Stomach (tissue), 9 donors: ENCODE results near the gene PPAN. TPM values are rescaled to one million over a fixed set of nuclear protein-coding genes. Genes with fewer than 3 reads are reported as not detected.

Experiments
- DNase-seq, 2 donors: peaks; one replicate each; pipeline versions ENCODE4 v3.0.0 to v3.0.0-alpha.2; 2013 to 2019
- H3K27ac ChIP-seq, 5 donors: fragments of 200-600 bp in 4 of 5; sonication (generic) in 4 of 5; one replicate each; pipeline ENCODE4 v1.5.1; 2013 to 2019; ENCODE audit warnings: mild to moderate bottlenecking in 1 of 5, moderate library complexity in 1 of 5
- H3K27me3 ChIP-seq, 3 donors: fragments of 200-600 bp; sonication (generic); one replicate each; pipeline ENCODE4 v1.5.1; 2017 to 2019; ENCODE audit warnings: mixed run types in 1 of 3
- H3K36me3 ChIP-seq, 4 donors: fragments of 200-600 bp; sonication (generic); 1 replicate in 3 of 4; 2 replicates in 1 of 4; pipeline ENCODE4 v1.5.1; 2016 to 2019
- H3K4me1 ChIP-seq, 4 donors: fragments of 200-600 bp; sonication (generic); one replicate each; pipeline ENCODE4 v1.5.1; 2016 to 2019
- H3K4me3 ChIP-seq, 4 donors: fragments of 200-600 bp; sonication (generic) in 3 of 4; one replicate each; pipeline ENCODE4 v1.5.1; 2016 to 2019; ENCODE audit warnings: mild to moderate bottlenecking in 1 of 4
- H3K9me3 ChIP-seq, 4 donors: fragments of 200-600 bp; sonication (generic); one replicate each; pipeline ENCODE4 v1.5.1; 2016 to 2019
- CTCF ChIP-seq, 7 experiments: fragments of 450-650 bp in 4 of 7; fragments of 200-600 bp in 3 of 7; sonication (generic) in 3 of 7; IDR thresholded peaks; one replicate each; pipeline ENCODE4 v1.5.1; 2016 to 2019; ENCODE audit warnings: antibody characterized with exemption in 7 of 7, control low read depth in 2 of 7, mild to moderate bottlenecking in 1 of 7
- EP300 ChIP-seq: sonication (generic); formaldehyde crosslinking; IDR thresholded peaks from one replicate; pipeline ENCODE4 v1.6.1; 2017; ENCODE audit warnings: antibody characterized with exemption
- POLR2A ChIP-seq, 4 donors: fragments of 450-650 bp; IDR thresholded peaks; one replicate each; pipeline ENCODE4 v1.6.1; 2016; ENCODE audit warnings: antibody characterized with exemption in 4 of 4, control low read depth in 2 of 4, mild to moderate bottlenecking in 1 of 4, moderate library complexity in 1 of 4
- POLR2AphosphoS5 ChIP-seq, 3 donors: sonication (generic); formaldehyde crosslinking; IDR thresholded peaks; one replicate each; pipeline ENCODE4 v1.6.1; 2016; ENCODE audit warnings: antibody characterized with exemption in 3 of 3
- WGBS, 5 donors: extraction: QIAGEN DNeasy Blood & Tissue Kit in 3 of 5; methylation state at CpG; one replicate each; pipeline versions ENCODE4 v1.1.5 to v1.1.7; 2013 to 2018; 5-methylcytosine and 5-hydroxymethylcytosine counted together
- intact Hi-C: fragments of 100-400 bp; cut with DNase I; formaldehyde crosslinking; loops from one replicate; pipeline ENCODE4 v1.15.1; 2023; ENCODE audit warnings: low total_unique reads
- polyA plus RNA-seq, 3 donors: library from polyadenylated mRNA; stranded (reverse); fragments of 200-250 nt; gene quantifications; one replicate each; pipeline ENCODE4 v1.2.3, GENCODE V29; 2013
- total RNA-seq, 5 donors: library from RNA; depleted of rRNA; stranded (reverse); fragments of >200 nt; gene quantifications; one replicate each; pipeline versions ENCODE4 v1.1.0 to v1.2.3, GENCODE V29; 2014 to 2016
- donor health status: healthy with polysubstance abuse.
- donor health status: Bipolar disorder and iron deficiency.
- donor health status: healthy.

The PPAN gene
- total and polyA plus RNA-seq, 8 donors: 1.2 to 52.3 (median 34.7) TPM

- Histone ChIP-seq H3K27me3 (no peaks in the 10 kb centered on the region), H3K4me3 (no peak overlapping the region), H3K27ac (no peak overlapping the region), H3K36me3 (peaks cover 83 to 100% (median 99%) of the 10 kb centered on the region in 4 donors), H3K9me3 (no peaks in the 10 kb centered on the region), H3K4me1 (no peaks in the 10 kb centered on the region)
- no peak for TF ChIP-seq CTCF (IDR thresholded peaks at IDR 0.05)
- intact Hi-C loops: no loop called here
- 83 to 96% (median 94%) methylated on average over 3 of the region's 3 CpGs for WGBS, 5 donors
- no peak for DNase-seq
Measured at GRCh38 chr19:10152100-10152499, 45.9 kb downstream of the PPAN start.

- intact Hi-C loops: no loop called here
- H3K36me3 ChIP-seq: peaks cover 95 to 100% (median 99%) of the 10 kb centered on the region in 4 donors
- no peak overlapping the region for H3K4me3 ChIP-seq
- TF ChIP-seq POLR2A (IDR thresholded peaks at IDR 0.05) (no peak), POLR2AphosphoS5 (IDR thresholded peaks at IDR 0.05) (no peak), EP300 (no peak), CTCF (IDR thresholded peaks at IDR 0.05) (no peak)
- no peaks in the 10 kb centered on the region for H3K9me3 ChIP-seq
- no peak for DNase-seq
- H3K27ac ChIP-seq: no peak overlapping the region
- H3K4me1 ChIP-seq: no peaks in the 10 kb centered on the region
- 85 to 92% (median 90%) methylated on average over 4 of the region's 4 CpGs for WGBS, 5 donors
- H3K27me3 ChIP-seq: no peaks in the 10 kb centered on the region
Measured at GRCh38 chr19:10155839-10156238, 49.7 kb downstream of the PPAN start.

- no peaks in the 10 kb centered on the region for H3K9me3 ChIP-seq
- TF ChIP-seq POLR2AphosphoS5 (IDR thresholded peaks at IDR 0.05) (no peak), EP300 (no peak), POLR2A (IDR thresholded peaks at IDR 0.05) (no peak), CTCF (IDR thresholded peaks at IDR 0.05) (no peak)
- H3K27ac ChIP-seq: no peak overlapping the region
- H3K4me1 ChIP-seq: no peaks in the 10 kb centered on the region
- H3K4me3 ChIP-seq: no peak overlapping the region
- intact Hi-C loops: no loop called here
- H3K36me3 ChIP-seq: peaks cover 99 to 100% (median 100%) of the 10 kb centered on the region in 4 donors
- no peak for DNase-seq
- no peaks in the 10 kb centered on the region for H3K27me3 ChIP-seq
- 92 to 100% (median 93%) methylated on average over 4 to 8 of the region's 8 CpGs for WGBS, 5 donors
Measured at GRCh38 chr19:10158071-10158470, 51.9 kb downstream of the PPAN start.

GRCh38 chr19:10158485-10158884 is 52.3 kb downstream of the PPAN start:
- TF ChIP-seq POLR2A (IDR thresholded peaks at IDR 0.05) (no peak), EP300 (no peak), POLR2AphosphoS5 (IDR thresholded peaks at IDR 0.05) (no peak), CTCF (IDR thresholded peaks at IDR 0.05) (no peak)
- 92 to 97% (median 94%) methylated on average over 11 of the region's 11 CpGs for WGBS, 5 donors
- DNase-seq: no peak
- H3K9me3 ChIP-seq: no peaks in the 10 kb centered on the region
- no peaks in the 10 kb centered on the region for H3K4me1 ChIP-seq
- intact Hi-C loops: no loop called here
- H3K27me3 ChIP-seq: no peaks in the 10 kb centered on the region
- H3K36me3 ChIP-seq: peaks cover 100% of the 10 kb centered on the region in 4 donors
- no peak overlapping the region for H3K27ac ChIP-seq
- H3K4me3 ChIP-seq: no peak overlapping the region
